ENCODE data around the gene B3GALNT2. TPM values are rescaled to one million over a fixed set of nuclear protein-coding genes. Genes with fewer than 3 reads are reported as not detected.

B3GALNT2 gene
- polyA plus RNA-seq, 1 donor (not counting 4 experiments of a cell fraction or from before 2014, with no cell fraction given): 30.5 TPM

- FAIRE-seq: no peak
These were observed 92.5 kb downstream of the B3GALNT2 start for GRCh38 chr1:235411489-235412486.

GRCh38 chr1:235410467-235410866, 93.8 kb downstream of the B3GALNT2 start:
- Histone ChIP-seq H3K9me3 (ENCODE audit: control insufficient read depth, low read depth, low read length) (no peaks in the 10 kb centered on the region), H3K4me1 (ENCODE audit: control insufficient read depth, extremely low read depth, insufficient read depth, low read length) (peaks cover 3% of the 10 kb centered on the region), H3K9ac (ENCODE audit: control insufficient read depth, extremely low read depth, insufficient read depth, low read length) (no peak overlapping the region), H4K20me1 (ENCODE audit: control insufficient read depth, extremely low read depth, insufficient read depth, low read length) (no peaks in the 10 kb centered on the region), H3K4me3 (ENCODE audit: control insufficient read depth in 2 of 3, extremely low read depth in 1 of 3, insufficient read depth in 2 of 3, low read depth in 1 of 3, low read length in 3 of 3) (no peak overlapping the region), H2AFZ (ENCODE audit: control insufficient read depth, low read length) (no peak overlapping the region), H3K27ac (ENCODE audit: control insufficient read depth, insufficient read depth, low read length) (no peak overlapping the region), H3K27me3 (ENCODE audit: control insufficient read depth, extremely low read depth, insufficient read depth, low read length) (no peaks in the 10 kb centered on the region), H3K79me2 (ENCODE audit: control insufficient read depth, insufficient read depth, low read length) (peaks cover 1% of the 10 kb centered on the region), H3K9me1 (ENCODE audit: control insufficient read depth, extremely low read depth, insufficient read depth, low read length) (no peaks in the 10 kb centered on the region), H3K4me2 (ENCODE audit: control insufficient read depth, extremely low read depth, insufficient read depth, low read depth, low read length) (no peak overlapping the region), H3K36me3 (ENCODE audit: control insufficient read depth in 2 of 2, extremely low read depth in 1 of 2, insufficient read depth in 2 of 2, low read length in 2 of 2) (no peaks in the 10 kb centered on the region)
- FAIRE-seq (no peak), DNase-seq (ENCODE audit: low read depth, low spot score) (no peak)
- dilution Hi-C loops (cut with MboI; ENCODE audit: extremely low pct_ligation_motif_present, low sequenced_read_pairs): no loop called here
- TF ChIP-seq EZH2 (IDR thresholded peaks at IDR 0.05; ENCODE audit: low read length) (no peak), CTCF (optimal IDR thresholded peaks at IDR 0.05 in 1 of 3, IDR thresholded peaks at IDR 0.05 in 1 of 3, conservative IDR thresholded peaks at IDR 0.05 in 1 of 3; ENCODE audit: extremely low read depth in 1 of 3, insufficient read depth in 2 of 3, low read length in 3 of 3) (no peak)

More at GRCh38 chr1:235411489-235412486, 92.5 kb downstream of the B3GALNT2 start:
- Histone ChIP-seq H3K27ac (ENCODE audit: control insufficient read depth, insufficient read depth, low read length) (no peak overlapping the region), H3K4me3 (ENCODE audit: control insufficient read depth in 2 of 3, extremely low read depth in 1 of 3, insufficient read depth in 2 of 3, low read depth in 1 of 3, low read length in 3 of 3) (no peak overlapping the region), H3K4me2 (ENCODE audit: control insufficient read depth, extremely low read depth, insufficient read depth, low read depth, low read length) (no peak overlapping the region), H2AFZ (ENCODE audit: control insufficient read depth, low read length) (no peak overlapping the region), H4K20me1 (ENCODE audit: control insufficient read depth, extremely low read depth, insufficient read depth, low read length) (no peaks in the 10 kb centered on the region), H3K9me3 (ENCODE audit: control insufficient read depth, low read depth, low read length) (no peaks in the 10 kb centered on the region), H3K9ac (ENCODE audit: control insufficient read depth, extremely low read depth, insufficient read depth, low read length) (no peak overlapping the region), H3K4me1 (ENCODE audit: control insufficient read depth, extremely low read depth, insufficient read depth, low read length) (peaks cover 6% of the 10 kb centered on the region), H3K36me3 (ENCODE audit: control insufficient read depth in 2 of 2, extremely low read depth in 1 of 2, insufficient read depth in 2 of 2, low read length in 2 of 2) (no peaks in the 10 kb centered on the region), H3K27me3 (ENCODE audit: control insufficient read depth, extremely low read depth, insufficient read depth, low read length) (no peaks in the 10 kb centered on the region), H3K9me1 (ENCODE audit: control insufficient read depth, extremely low read depth, insufficient read depth, low read length) (no peaks in the 10 kb centered on the region), H3K79me2 (ENCODE audit: control insufficient read depth, insufficient read depth, low read length) (peaks cover 1% of the 10 kb centered on the region)
- TF ChIP-seq EZH2 (IDR thresholded peaks at IDR 0.05; ENCODE audit: low read length) (no peak), CTCF (optimal IDR thresholded peaks at IDR 0.05 in 1 of 3, IDR thresholded peaks at IDR 0.05 in 1 of 3, conservative IDR thresholded peaks at IDR 0.05 in 1 of 3; ENCODE audit: extremely low read depth in 1 of 3, insufficient read depth in 2 of 3, low read length in 3 of 3) (no peak)
- DNase-seq (ENCODE audit: low read depth, low spot score): no peak
- dilution Hi-C loops (cut with MboI; ENCODE audit: extremely low pct_ligation_motif_present, low sequenced_read_pairs): no loop called here
